Astrocyte of the cerebellum (primary cell): Measurements from ENCODE around the gene NR3C1.

Source experiments
- DNase-seq: peaks from one replicate; pipeline ENCODE4 v3.0.0-alpha.2; 2011; ENCODE audit warnings: low read depth
- H3K4me3 ChIP-seq: 2 replicates; pipeline ENCODE4 v1.5.1; 2011; ENCODE audit warnings: mild to moderate bottlenecking, low read depth, low read length, moderate library complexity
- CTCF ChIP-seq: IDR thresholded peaks from 2 replicates; pipeline ENCODE4 v1.5.1; 2012; ENCODE audit warnings: low read length, low read depth, moderate library complexity, mild to moderate bottlenecking; ENCODE audit errors: missing control alignments
- in situ Hi-C: cut with HindIII; loops from 2 replicates; pipeline ENCODE4 v1.10.0; 2017; ENCODE audit warnings: low sequenced_read_pairs

The NR3C1 gene

GRCh38 chr5:143443330-143443729 lies 39.8 kb upstream of the NR3C1 start:
- no peak overlapping the region for H3K4me3 ChIP-seq
- TF ChIP-seq CTCF, result no peak
- in situ Hi-C loops, result no loop called here
- DNase-seq, result no peak

GRCh38 chr5:143442385-143442784 lies 38.9 kb upstream of the NR3C1 start:
- in situ Hi-C loops, result no loop called here
- TF ChIP-seq CTCF, result no peak
- DNase-seq, result no peak
- no peak overlapping the region for H3K4me3 ChIP-seq

- DNase-seq, result no peak
- no peak overlapping the region for H3K4me3 ChIP-seq
- in situ Hi-C loops, result no loop called here
- no peak for TF ChIP-seq CTCF
These were observed 37.1 kb upstream of the NR3C1 start for GRCh38 chr5:143440448-143441115.

- no peak for TF ChIP-seq CTCF
- in situ Hi-C loops, result no loop called here
- no peak for DNase-seq
- no peak overlapping the region for H3K4me3 ChIP-seq
These were observed 34.3 kb upstream of the NR3C1 start for GRCh38 chr5:143437666-143438273.

- no peak overlapping the region for H3K4me3 ChIP-seq
- in situ Hi-C loops, result no loop called here
- no peak for DNase-seq
- no peak for TF ChIP-seq CTCF
These were observed 33.4 kb upstream of the NR3C1 start for GRCh38 chr5:143436871-143437270.

- no peak for DNase-seq
- no peak for TF ChIP-seq CTCF
- in situ Hi-C loops, result no loop called here
- H3K4me3 ChIP-seq, result no peak overlapping the region
These were observed 31.7 kb upstream of the NR3C1 start for GRCh38 chr5:143435210-143435657.
